GM21447 (cell line): Measurements from ENCODE around the gene GHDC.
A peak's percentile ranks its signal among the peaks of the same experiment; 100 is the strongest.

Experiments used
- ATAC-seq: cut with Tn5 transposase; IDR thresholded peaks from one replicate; pipeline ENCODE4 v1.9.1; 2021; ENCODE audit not compliant: unreplicated experiment

The GHDC gene

GRCh38 chr17:42183741-42184711 is 10.3 kb downstream of the GHDC start:
- ATAC-seq, result peak; percentile 49

- no peak for ATAC-seq
Observed at GRCh38 chr17:42182927-42183734, 11.2 kb downstream of the GHDC start.

GRCh38 chr17:42181851-42182207 is 12.5 kb downstream of the GHDC start:
- ATAC-seq, result no peak

- ATAC-seq, result no peak
Observed at GRCh38 chr17:42180922-42181850, 13.1 kb downstream of the GHDC start, which contains the start of gene KCNH4. TSS of gene KCNH4 (minus strand) at chr17:42181142. CDS start at chr17:42180945, 197 bp downstream.

- no peak for ATAC-seq
Observed at GRCh38 chr17:42180411-42180921, 13.8 kb downstream of the GHDC start.

GRCh38 chr17:42179911-42180410 is 14.3 kb downstream of the GHDC start:
- ATAC-seq, result no peak

GRCh38 chr17:42179335-42179734 is 15.0 kb downstream of the GHDC start:
- ATAC-seq, result no peak

- ATAC-seq, result no peak
Observed at GRCh38 chr17:42178817-42179216, 15.5 kb downstream of the GHDC start.

- ATAC-seq, result no peak
Observed at GRCh38 chr17:42177684-42178083, 16.6 kb downstream of the GHDC start.

GRCh38 chr17:42174126-42174783 is 20.0 kb downstream of the GHDC start:
- no peak for ATAC-seq

GRCh38 chr17:42171831-42172230 is 22.5 kb downstream of the GHDC start:
- ATAC-seq, result no peak

GRCh38 chr17:42169351-42169750 is 24.9 kb downstream of the GHDC start:
- ATAC-seq, result no peak

- ATAC-seq, result no peak
Observed at GRCh38 chr17:42167807-42168206, 26.5 kb downstream of the GHDC start.

GRCh38 chr17:42166196-42166763 is 28.0 kb downstream of the GHDC start:
- ATAC-seq, result no peak

- no peak for ATAC-seq
Observed at GRCh38 chr17:42165751-42166150, 28.5 kb downstream of the GHDC start.

GRCh38 chr17:42163696-42164407 is 30.4 kb downstream of the GHDC start:
- no peak for ATAC-seq

GRCh38 chr17:42163113-42163512 is 31.2 kb downstream of the GHDC start:
- ATAC-seq, result no peak

GRCh38 chr17:42160531-42160910 is 33.8 kb downstream of the GHDC start:
- no peak for ATAC-seq
